SKM-1 treated with dmso at 0.1 percent for 144 hours (cell line): ENCODE measurements around the gene PTPRN.
"Not testable (repeated sequence)": the region's sequence is repeated elsewhere in the genome, so short reads cannot be mapped to it uniquely, and the experiment has no call there.

Source experiments
- DNase-seq: peaks from one replicate; lab custom pipeline; 2025; ENCODE audit not compliant: unreplicated experiment; lab: John Stamatoyannopoulos, UW

PTPRN gene

DNA sequence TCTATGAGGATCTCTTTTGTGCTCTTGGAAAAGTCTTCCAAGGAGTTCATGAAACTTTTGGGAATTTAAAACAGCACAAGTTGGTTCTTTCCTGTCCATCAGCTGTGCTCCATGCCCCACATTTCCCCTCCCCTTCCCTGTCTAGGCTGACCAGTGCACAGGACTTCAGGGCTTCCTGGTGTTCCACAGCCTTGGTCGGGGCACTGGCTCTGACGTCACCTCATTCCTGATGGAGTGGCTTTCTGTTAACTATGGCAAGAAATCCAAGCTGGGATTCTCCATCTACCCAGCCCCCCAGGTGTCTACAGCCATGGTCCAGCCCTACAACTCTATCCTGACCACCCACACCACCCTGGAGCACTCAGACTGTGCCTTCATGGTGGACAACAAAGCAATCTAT lies 38.2 kb downstream of the PTPRN start:
- no peak for DNase-seq

DNA sequence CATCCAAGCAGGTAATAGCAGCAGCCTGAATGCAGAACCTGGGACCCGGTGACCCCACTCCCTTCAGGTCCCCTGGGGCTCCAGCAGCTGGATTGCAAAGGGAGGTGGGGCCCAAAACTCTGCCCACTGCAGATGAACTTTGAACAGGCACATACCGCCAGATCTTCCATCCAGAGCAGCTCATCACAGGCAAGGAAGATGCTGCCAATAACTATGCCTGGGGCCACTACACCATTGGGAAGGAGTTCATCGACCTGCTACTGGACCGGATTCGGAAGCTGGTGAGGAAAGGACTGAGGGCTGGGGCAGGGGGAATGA lies 39.2 kb downstream of the PTPRN start:
- no peak for DNase-seq

DNA sequence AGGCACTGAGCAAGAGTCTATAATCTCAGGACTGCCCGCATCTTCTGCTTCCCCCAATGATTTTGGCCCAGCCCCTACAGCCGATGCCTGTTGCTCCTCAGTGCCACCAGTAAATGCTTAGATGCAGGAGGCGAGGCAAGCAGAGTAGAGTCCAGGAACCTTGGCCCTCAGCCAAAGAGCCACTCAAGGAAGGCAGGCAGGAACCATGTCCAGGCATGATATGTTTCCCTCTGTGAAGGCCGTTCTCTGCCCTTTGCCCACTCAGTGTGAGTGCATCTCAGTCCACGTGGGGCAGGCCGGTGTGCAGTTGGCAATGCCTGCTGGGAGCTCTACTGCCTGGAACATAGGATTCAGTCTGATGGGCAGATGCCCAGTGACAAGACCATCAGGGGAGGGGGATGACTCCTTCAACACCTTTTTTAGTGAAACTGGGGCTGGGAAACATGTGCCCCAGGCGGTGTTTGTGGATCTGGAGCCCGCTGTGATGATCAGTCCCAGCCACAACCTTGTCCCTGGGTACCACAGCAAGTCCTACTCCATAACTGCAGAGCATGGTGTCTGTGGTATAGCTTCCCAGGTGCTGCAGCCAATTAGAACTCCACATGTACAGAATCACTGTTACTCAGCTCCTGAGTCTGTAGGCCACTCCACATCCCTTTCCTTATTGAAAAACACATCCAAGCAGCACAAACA lies 39.7 kb downstream of the PTPRN start:
- DNase-seq, result no peak

DNA sequence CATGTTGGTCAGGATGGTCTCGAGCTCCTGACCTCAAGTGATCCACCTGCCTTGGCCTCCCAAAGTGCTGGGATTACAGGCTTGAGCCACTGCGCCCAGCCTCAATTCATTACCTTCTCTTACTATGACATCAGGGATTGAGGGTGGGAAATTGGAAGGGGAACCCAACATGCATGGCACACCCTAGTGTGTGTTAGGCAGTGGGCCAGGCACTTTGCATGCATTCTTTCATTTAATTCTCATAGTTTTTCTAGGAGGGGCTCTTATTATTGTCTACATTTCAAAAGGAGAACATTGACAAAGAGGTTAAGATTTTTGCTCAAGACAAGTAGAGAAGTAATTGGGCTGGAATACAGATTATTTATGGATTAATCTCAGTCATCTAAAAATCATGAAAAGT lies 40.9 kb downstream of the PTPRN start:
- no peak for DNase-seq

DNA sequence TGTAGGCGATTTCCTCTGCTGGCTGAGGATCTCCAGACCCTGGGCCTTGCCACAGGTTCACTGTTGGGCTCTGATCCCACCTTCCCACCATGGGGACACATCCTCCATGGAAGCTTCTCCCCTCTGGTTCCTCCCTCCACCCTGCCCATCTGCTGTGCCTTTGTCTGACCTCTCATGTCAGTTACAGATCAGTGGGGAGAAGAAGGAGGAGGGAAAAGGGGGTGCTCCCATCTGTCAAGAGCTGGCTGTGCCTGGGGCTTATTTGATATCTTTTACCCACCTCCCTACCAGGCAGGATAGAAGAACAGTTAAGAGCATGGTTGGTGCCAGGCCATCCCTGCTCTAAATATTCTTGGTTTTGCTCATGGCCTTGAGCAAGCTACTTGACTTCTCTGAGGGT lies 42.3 kb downstream of the PTPRN start:
- DNase-seq, result no peak

DNA sequence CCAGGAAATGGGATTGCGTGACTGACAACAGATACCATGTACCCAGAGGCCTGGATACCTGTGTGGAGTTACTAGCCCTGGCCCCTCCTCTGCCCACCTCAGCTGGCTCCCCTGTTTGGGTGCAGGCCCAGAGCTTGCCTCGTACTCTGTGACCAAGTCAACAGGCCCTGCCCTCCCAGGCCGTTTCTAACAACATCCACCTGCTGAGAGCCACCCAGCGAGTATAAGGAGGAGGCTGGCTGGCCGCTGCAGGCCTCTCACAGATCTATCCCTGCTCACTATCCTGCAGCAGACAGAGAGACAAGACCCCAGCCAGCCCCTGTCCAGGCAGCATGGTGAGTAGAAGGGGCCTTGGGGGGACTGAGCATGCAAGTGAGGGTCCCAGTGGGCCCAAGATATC lies 43.0 kb downstream of the PTPRN start:
- DNase-seq, result no peak

DNA sequence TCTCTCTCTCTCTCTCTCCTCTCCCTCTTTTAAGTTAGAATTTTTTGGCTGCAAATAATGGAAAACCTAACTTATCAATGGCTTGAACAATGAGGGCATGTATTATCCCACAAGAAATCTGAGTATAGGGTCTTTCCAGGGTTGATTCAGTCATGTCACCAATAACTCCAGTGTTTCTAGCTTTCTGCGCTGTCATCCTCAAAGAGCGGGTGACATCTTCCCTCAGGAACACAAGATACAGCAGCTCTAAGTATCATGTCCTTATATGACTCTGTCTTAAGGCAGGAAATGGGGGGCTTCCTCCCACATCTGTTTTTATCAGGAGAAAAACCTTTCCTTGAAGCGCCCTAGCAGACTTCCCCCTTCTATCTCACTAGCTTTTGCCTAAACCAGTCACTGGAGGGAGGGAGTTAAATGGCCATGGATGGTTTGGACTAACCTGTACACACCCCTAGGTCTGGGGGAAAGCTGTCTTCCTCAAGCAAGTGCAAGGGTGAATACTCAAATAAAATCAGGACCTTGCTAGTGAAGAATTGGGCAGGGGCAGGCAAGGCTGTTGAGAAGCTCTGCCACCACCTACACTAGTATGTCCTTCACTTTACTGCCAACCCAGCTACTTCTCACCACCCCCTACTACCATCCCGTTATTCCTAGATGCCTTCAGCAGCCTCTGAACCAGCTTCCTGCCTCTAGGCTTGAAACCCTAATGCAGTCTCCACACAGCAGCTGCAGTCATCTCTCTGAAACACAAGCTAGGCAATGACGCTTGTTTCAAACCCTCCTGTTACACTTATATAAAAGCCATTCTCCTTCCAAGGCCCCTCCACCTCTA lies 48.0 kb downstream of the PTPRN start:
- no peak for DNase-seq

DNA sequence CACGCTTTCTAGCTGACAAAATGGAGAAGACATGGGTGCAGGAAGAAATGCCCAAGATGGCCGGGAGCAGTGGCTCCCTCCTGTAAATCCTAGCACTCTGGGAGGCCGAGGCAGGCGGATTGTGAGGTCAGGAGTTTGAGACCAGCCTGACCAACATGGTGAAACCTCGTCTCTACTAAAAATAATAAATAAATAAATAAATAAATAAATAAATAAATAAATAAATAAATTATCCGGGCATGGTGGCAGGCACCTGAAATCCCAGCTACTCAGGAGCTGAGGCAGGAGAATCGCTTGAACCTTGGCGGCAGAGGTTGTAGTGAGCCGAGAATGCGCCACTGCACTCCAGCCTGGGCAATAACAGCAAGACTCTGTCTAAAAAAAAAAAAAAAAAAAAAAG lies 50.3 kb downstream of the PTPRN start:
- not testable (repeated sequence) for DNase-seq

DNA sequence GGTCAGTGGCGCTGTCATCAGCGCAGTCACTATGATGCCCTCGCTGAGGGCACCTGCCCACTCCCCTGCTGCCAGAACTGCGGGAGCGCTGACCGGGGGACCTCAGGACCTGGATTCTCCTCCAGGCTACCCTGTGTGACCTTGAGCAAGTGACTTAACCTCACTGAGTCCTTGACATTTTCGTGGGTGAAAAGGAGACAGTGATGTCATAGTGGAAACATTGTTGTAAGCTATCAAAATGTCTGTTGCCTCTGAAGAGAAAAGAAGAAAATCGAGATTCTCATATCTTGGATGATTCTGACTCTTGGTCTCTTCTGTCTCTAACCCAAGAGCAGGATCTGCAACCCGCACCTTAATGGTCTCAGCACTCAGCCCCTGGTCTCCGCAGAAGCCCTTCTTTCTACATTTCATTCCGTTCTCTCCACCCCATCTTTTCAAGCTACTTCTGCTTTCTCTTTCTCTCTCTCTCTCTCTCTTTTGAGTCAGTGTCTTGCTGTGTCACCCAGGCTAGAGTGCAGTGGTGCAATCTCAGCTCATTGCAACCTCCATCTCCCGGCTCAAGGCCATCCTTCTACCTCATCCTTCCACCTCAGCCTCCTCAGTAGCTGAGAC lies 54.5 kb downstream of the PTPRN start:
- peak; percentile 83 for DNase-seq

DNA sequence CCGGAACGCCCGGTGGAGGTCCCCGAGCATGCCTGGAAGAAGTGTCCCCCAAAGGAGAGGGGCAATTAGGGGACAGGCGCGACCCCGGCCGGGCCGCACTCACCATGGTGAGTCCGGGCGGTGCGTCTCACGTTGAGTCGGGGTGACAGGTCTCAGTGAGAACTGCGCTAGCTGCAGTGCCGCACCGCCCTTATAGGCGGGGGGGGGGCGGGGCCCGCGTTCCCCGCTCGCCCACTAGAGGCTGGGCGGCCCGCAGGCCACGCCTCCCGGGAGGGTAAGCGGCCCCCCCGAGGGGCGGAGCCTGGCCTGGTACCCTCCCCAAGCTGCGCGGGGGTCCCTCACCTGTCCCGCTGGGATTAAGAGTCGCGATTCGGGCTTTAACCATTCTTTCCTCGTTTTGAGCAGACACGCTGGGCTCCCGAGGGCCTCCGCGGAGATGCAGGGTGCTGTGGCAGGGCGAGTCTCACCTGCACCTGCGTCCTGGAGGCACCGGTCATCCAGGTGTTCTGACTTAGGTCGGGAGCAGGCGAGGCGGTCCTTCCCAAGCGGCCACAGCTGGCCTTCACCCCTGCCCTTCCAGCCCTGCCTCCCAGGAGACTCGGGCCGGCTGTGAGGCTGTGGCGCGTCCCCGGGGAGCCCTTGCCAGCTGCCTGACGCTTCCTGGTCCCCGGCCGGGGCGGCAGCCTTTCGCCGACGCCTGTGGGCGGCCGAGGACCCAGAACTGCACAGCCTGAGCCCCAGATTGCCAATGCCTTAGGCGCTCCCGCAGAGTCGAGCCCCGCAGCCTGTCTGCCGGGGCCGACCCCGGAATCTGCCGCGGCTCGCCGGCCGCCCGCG lies 55.2 kb downstream of the PTPRN start, which contains the start of gene TUBA4A:
Gene TUBA4A, minus strand, starts transcription at position 166 of the 837 bp plus-strand sequence. Its CDS starts 60 bp downstream, at position 106.
- peak; percentile 64 for DNase-seq

DNA sequence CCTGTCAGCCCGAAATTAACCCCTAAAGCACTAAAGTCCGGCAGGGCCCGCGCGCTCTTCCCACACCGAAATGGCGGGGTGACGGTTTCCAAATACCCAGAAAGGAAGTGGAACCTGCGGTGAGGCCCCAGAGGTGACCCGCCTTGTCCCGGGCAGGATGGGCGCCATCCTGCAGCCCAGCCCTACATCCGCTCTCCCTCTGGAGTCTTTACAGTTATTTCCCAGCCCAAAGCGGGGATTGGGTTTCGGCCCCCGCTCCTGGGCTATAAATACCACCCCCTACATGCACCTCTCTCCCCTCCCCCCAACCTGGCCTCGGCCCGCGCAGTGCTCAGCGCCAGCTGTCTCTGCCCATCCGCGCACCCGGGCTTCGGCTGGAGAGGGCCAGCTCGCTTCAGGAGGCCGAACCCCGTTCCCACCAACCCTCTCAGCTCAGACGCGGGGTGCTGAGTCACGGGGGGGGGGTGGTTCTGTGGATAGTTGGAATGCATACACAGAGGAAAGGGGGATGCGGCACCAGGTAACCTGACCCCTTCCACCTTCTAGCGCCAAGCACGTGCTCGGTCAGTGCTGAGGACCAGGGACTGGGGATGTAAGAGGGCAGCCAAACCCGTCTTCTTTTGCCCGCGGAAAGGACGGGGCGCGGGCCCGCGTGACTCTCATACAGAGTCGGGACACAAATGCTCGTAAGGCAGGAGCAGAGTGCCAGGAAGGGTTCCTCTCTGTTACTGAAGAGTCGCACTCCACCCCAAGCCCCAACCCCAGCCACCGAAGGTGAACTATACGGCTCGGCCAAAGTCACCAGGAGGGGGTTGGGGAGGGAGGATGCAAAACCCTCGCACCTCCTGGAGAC lies 56.1 kb downstream of the PTPRN start, which contains the start of gene TUBA4B:
Gene TUBA4B, plus strand, starts transcription at position 344 of the 853 bp plus-strand sequence. Its CDS starts 165 bp downstream, at position 509.
- peak; percentile 58 for DNase-seq

DNA sequence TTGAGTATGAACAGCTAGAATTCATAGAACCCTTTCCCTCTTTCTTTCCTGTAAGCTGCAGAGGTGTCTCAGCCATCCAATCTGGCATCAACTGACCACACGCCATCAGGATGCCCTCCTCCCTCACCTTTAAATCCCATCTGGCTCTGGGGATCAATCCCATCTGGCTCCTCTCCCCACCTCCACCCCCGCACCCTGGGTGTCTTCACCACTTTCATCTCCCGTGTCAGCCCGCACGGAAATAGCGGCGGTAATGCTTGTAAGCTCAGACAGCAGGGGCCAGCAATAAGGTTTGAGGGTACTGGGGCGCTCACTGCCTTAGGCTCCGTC lies 56.7 kb downstream of the PTPRN start:
- DNase-seq, result no peak

DNA sequence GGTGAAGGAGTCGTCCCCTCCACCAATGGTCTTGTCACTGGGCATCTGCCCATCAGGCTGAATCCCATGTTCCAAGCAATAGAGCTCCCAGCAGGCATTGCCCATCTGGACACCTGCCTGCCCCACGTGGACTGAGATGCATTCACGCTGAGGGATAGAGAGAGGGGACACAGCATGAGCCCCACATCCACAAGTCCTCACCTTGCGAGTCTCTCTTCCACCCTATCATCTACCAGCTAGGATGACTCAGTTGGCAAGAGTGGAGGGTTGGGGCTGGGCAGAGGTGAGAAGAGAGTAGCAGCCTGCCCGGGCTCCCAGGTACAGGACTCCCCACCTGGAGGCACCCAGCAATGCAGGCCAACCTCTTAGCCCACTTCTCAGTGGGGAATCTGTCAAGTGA lies 57.1 kb downstream of the PTPRN start:
- DNase-seq, result no peak

DNA sequence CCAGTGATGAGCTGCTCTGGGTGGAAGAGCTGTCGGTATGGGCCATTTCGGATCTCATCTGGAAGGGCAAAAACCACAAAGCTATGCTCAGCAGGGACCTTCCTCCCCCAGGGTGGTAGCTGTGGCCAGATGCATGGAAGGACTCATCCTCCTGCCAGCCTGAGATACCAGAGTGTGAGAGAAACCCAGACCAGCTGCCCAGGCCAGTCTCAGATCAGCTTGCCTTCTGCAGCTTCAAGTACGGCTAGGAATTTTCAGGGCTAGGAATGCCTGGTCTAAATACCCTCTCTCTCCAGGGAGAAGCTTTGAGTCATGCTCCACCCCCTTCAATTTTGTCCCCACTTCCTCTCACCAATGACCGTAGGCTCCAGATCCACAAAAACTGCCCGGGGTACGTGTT lies 57.5 kb downstream of the PTPRN start:
- no peak for DNase-seq

DNA sequence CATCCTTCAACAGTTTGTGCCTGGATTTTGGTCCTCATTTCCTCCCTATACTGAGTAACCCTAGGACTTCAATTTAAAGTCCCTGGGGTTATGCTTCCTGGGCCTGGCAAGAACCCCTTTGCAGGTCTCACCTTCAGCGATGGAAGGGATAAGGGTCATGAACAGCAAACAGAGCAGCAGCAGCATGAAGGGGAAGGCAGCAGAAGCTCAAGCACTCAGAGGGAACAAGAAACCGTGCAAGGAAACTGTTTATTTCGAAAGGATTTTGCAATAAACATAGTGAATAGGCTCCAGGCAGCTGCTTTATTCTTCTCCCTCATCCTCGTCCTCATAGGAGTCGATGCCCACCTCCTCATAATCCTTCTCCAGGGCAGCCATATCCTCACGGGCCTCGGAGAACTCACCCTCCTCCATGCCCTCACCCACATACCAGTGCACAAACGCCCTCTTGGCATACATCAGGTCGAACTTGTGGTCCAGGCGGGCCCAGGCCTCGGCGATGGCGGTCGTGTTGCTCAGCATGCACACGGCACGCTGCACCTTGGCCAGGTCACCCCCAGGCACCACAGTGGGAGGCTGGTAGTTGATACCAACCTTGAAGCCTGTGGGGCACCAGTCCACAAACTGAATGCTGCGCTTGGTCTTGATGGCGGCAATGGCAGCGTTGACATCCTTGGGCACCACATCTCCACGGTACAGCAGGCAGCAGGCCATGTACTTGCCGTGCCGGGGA lies 59.0 kb downstream of the PTPRN start:
- DNase-seq, result no peak

DNA sequence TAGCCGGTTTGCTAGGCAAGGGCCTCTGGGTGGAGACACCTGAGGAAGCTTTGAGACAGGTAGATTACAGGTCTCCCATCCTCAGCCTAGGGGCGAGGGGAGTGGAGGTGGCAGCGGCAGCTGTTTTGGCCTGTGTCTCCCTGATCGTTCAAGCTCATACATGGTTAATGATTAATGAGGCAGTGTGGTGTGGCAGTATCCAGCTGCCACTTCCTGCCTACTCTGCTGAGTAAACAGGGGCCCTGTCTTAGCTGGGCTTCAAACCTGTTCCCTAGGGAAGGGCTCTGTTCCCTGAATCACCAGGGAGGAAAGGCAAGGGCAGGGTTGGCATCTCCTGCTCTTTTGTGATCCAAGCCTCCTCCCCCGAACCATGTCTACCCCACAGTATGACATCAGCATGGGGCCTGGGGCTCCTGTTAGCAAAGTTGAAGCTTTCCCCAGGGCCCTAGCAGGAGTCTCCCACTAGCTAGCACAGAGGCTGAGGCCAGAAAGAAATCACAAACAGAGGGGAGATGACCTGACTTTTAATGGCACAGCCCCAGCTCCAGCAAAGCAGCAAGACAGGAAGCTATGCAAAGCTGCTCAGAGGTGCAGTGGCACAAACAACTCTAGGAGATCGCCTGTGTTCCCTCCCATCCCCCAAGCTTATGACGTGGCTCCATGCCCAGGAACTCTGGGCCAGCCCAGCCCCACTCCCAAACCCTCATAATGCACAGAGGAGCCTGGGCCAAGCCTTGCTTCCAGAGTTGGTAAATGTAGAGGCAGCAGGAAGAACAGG lies 59.8 kb downstream of the PTPRN start:
- peak; percentile 14 for DNase-seq

DNA sequence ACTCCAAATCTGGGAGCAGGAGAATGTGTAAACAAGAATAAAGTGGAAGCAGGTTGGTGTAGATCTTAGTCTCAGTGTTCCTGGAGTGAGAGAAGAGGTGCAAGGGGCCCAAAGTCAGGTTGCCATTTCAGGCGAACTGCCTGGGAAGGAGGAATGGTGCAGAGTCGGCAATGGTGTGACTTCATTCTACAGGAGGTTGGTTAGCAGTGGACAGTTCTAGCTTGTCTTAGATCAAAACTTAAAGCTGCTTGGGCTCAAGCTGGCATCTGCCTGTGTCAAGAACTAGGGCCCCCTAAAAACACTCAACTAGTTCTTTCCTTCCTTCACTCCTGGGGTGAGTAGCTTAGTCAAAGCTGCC lies 60.4 kb downstream of the PTPRN start:
- no peak for DNase-seq

DNA sequence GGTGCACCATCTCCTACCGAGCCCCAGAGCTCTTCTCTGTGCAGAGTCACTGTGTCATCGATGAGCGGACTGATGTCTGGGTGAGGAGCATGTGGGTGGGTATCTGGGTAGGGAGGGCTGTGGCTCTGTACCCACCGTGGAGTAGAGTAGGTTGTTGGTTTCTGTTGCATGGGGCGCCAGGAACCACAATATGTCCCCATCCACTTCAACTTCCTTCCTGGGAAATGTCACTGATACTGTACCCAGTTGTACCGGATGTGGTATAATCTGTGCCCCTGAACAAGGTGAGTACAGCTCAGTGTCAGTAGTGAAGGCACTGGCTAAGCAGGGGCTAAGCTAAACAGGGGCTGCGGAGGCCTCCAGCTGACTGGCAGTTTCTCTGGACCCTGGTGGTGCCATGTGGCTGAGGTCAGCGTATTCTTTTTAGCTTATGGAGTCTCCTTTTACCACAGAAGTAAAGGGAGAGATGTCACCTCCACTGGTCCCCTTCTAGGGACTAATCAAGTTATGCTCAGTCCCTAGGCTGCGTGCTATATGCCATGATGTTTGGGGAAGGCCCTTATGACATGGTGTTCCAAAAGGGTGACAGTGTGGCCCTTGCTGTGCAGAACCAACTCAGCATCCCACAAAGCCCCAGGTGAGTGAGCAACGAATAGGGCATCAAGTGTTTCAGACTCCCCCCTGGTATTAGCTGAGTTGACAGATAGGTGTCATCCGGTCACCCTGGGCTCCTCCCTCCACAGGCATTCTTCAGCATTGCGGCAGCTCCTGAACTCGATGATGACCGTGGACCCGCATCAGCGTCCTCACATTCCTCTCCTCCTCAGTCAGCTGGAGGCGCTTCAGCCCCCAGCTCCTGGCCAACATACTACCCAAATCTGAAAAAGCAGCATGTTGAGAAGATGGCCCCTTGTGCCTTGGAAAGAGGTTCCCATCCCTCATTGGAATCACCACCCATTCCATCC lies 61.2 kb downstream of the PTPRN start:
- DNase-seq, result no peak
